Measurements from ENCODE around the gene AMY1C. TPM values are rescaled to one million over a fixed set of nuclear protein-coding genes. Genes with fewer than 3 reads are reported as not detected.
"Not testable (repeated sequence)": the region's sequence is repeated elsewhere in the genome, so short reads cannot be mapped to it uniquely, and the experiment has no call there.

Gene AMY1C
- total and polyA plus RNA-seq, 2 donors (not counting 3 experiments of a cell fraction or from before 2014, with no cell fraction given) = not detected

DNA sequence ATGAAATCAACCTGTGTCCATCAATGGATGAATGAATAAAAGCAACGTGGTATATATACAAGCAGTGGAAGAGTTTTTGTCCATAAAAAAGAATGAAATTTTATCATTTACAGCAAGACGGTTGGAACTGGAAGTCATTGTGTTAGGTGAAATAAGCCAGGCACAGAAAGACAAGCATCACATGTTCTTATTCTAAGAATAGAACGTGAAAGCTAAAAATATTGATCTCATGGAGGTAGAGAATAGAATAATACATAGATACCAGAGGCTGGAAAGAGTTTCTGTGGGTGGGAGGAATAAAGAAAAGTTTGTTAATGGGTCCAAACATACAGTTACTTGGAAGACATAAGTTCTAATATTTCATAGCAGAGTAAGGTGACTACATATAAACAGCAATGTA lies 39.3 kb upstream of the AMY1C start:
- FAIRE-seq; H3K4me2 ChIP-seq (ENCODE audit: insufficient read depth, low read length): not testable (repeated sequence)

DNA sequence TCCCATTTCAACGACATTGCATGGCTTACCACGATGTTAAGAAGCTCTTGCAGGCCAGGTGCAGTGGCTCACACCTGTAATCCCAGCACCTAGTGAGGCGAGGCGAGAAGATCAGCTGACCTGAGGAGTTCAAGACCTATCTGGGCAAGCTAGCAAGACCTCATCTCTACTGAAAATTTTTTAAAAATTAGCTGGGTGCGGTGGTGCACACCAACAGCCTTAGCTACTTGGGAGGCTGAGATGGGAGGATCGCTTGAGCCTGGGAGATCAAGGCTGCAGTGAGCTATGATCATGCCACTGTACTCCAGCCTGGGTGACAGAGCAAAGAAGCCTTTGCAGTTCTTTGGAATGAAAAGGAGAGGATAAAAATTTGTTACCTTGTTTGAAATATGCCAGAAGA lies 32.3 kb upstream of the AMY1C start:
- H3K27ac ChIP-seq (ENCODE audit: insufficient read depth, low read depth, low read length); H3K9me1 ChIP-seq (replicated peaks; ENCODE audit: control insufficient read depth, extremely low read depth, insufficient read depth, low read length); BruUV-seq (replicated peaks); H3K9ac ChIP-seq (replicated peaks; ENCODE audit: extremely low read depth, insufficient read depth, low read length); H3K36me3 ChIP-seq (ENCODE audit: control insufficient read depth in 2 of 2, extremely low read depth in 1 of 2, insufficient read depth in 2 of 2, low read length in 2 of 2); POLR2A ChIA-PET; dilution Hi-C loops (cut with MboI; ENCODE audit: extremely low pct_ligation_motif_present, low sequenced_read_pairs); H2AFZ ChIP-seq (ENCODE audit: low read depth, low read length); H3K9me3 ChIP-seq (replicated peaks; ENCODE audit: control insufficient read depth, insufficient read depth, low read length); FAIRE-seq; H3K4me2 ChIP-seq (ENCODE audit: insufficient read depth, low read length); H3K79me2 ChIP-seq (ENCODE audit: control insufficient read depth, insufficient read depth, low read length); H3K27me3 ChIP-seq (ENCODE audit: control insufficient read depth in 2 of 2, insufficient read depth in 2 of 2, low read length in 2 of 2); H4K20me1 ChIP-seq (replicated peaks; ENCODE audit: control insufficient read depth, extremely low read depth, insufficient read depth, low read length); intact Hi-C loops (cut with micrococcal nuclease); H3K4me3 ChIP-seq (replicated peaks in 1 of 3; ENCODE audit: insufficient read depth in 1 of 3, low read depth in 1 of 3, low read length in 3 of 3); CTCF ChIA-PET; DNase-seq (ENCODE audit: low read depth, low spot score); H3K4me1 ChIP-seq (ENCODE audit: control insufficient read depth, extremely low read depth, insufficient read depth, low read length): not testable (repeated sequence)

More for the DNA sequence above, 39.3 kb upstream of the AMY1C start:
- H3K27ac ChIP-seq (ENCODE audit: insufficient read depth, low read depth, low read length); CTCF ChIA-PET; H3K4me1 ChIP-seq (ENCODE audit: control insufficient read depth, extremely low read depth, insufficient read depth, low read length); dilution Hi-C loops (cut with MboI; ENCODE audit: extremely low pct_ligation_motif_present, low sequenced_read_pairs); BruUV-seq (replicated peaks); intact Hi-C loops (cut with micrococcal nuclease); DNase-seq (ENCODE audit: low read depth, low spot score); H2AFZ ChIP-seq (ENCODE audit: low read depth, low read length); H3K27me3 ChIP-seq (ENCODE audit: control insufficient read depth in 2 of 2, insufficient read depth in 2 of 2, low read length in 2 of 2); H3K9me3 ChIP-seq (replicated peaks; ENCODE audit: control insufficient read depth, insufficient read depth, low read length); H3K9ac ChIP-seq (replicated peaks; ENCODE audit: extremely low read depth, insufficient read depth, low read length); H4K20me1 ChIP-seq (replicated peaks; ENCODE audit: control insufficient read depth, extremely low read depth, insufficient read depth, low read length); POLR2A ChIA-PET; H3K79me2 ChIP-seq (ENCODE audit: control insufficient read depth, insufficient read depth, low read length); H3K36me3 ChIP-seq (ENCODE audit: control insufficient read depth in 2 of 2, extremely low read depth in 1 of 2, insufficient read depth in 2 of 2, low read length in 2 of 2); H3K9me1 ChIP-seq (replicated peaks; ENCODE audit: control insufficient read depth, extremely low read depth, insufficient read depth, low read length); H3K4me3 ChIP-seq (replicated peaks in 1 of 3; ENCODE audit: insufficient read depth in 1 of 3, low read depth in 1 of 3, low read length in 3 of 3): not testable (repeated sequence)

GRCh38 chr1:103721473-103721872 lies 28.2 kb upstream of the AMY1C start:
- H3K79me2 ChIP-seq (ENCODE audit: control insufficient read depth, insufficient read depth, low read length); H3K4me3 ChIP-seq (replicated peaks in 1 of 3; ENCODE audit: insufficient read depth in 1 of 3, low read depth in 1 of 3, low read length in 3 of 3); H3K36me3 ChIP-seq (ENCODE audit: control insufficient read depth in 2 of 2, extremely low read depth in 1 of 2, insufficient read depth in 2 of 2, low read length in 2 of 2); DNase-seq (ENCODE audit: low read depth, low spot score); FAIRE-seq; H2AFZ ChIP-seq (ENCODE audit: low read depth, low read length); H3K27me3 ChIP-seq (ENCODE audit: control insufficient read depth in 2 of 2, insufficient read depth in 2 of 2, low read length in 2 of 2); H3K4me2 ChIP-seq (ENCODE audit: insufficient read depth, low read length); H4K20me1 ChIP-seq (replicated peaks; ENCODE audit: control insufficient read depth, extremely low read depth, insufficient read depth, low read length); BruUV-seq (replicated peaks); H3K27ac ChIP-seq (ENCODE audit: insufficient read depth, low read depth, low read length); CTCF ChIA-PET; POLR2A ChIA-PET; H3K9me3 ChIP-seq (replicated peaks; ENCODE audit: control insufficient read depth, insufficient read depth, low read length); dilution Hi-C loops (cut with MboI; ENCODE audit: extremely low pct_ligation_motif_present, low sequenced_read_pairs); H3K4me1 ChIP-seq (ENCODE audit: control insufficient read depth, extremely low read depth, insufficient read depth, low read length); H3K9ac ChIP-seq (replicated peaks; ENCODE audit: extremely low read depth, insufficient read depth, low read length); intact Hi-C loops (cut with micrococcal nuclease); H3K9me1 ChIP-seq (replicated peaks; ENCODE audit: control insufficient read depth, extremely low read depth, insufficient read depth, low read length): not testable (repeated sequence)

- H3K36me3 ChIP-seq (ENCODE audit: control insufficient read depth in 2 of 2, extremely low read depth in 1 of 2, insufficient read depth in 2 of 2, low read length in 2 of 2); CTCF ChIA-PET; dilution Hi-C loops (cut with MboI; ENCODE audit: extremely low pct_ligation_motif_present, low sequenced_read_pairs); POLR2A ChIA-PET; DNase-seq (ENCODE audit: low read depth, low spot score); H3K4me1 ChIP-seq (ENCODE audit: control insufficient read depth, extremely low read depth, insufficient read depth, low read length); H3K9me1 ChIP-seq (replicated peaks; ENCODE audit: control insufficient read depth, extremely low read depth, insufficient read depth, low read length); H2AFZ ChIP-seq (ENCODE audit: low read depth, low read length); H4K20me1 ChIP-seq (replicated peaks; ENCODE audit: control insufficient read depth, extremely low read depth, insufficient read depth, low read length); intact Hi-C loops (cut with micrococcal nuclease); H3K4me3 ChIP-seq (replicated peaks in 1 of 3; ENCODE audit: insufficient read depth in 1 of 3, low read depth in 1 of 3, low read length in 3 of 3); H3K4me2 ChIP-seq (ENCODE audit: insufficient read depth, low read length); H3K79me2 ChIP-seq (ENCODE audit: control insufficient read depth, insufficient read depth, low read length); H3K9ac ChIP-seq (replicated peaks; ENCODE audit: extremely low read depth, insufficient read depth, low read length); FAIRE-seq; H3K27ac ChIP-seq (ENCODE audit: insufficient read depth, low read depth, low read length); H3K27me3 ChIP-seq (ENCODE audit: control insufficient read depth in 2 of 2, insufficient read depth in 2 of 2, low read length in 2 of 2); H3K9me3 ChIP-seq (replicated peaks; ENCODE audit: control insufficient read depth, insufficient read depth, low read length); BruUV-seq (replicated peaks): not testable (repeated sequence)
These were observed 14.4 kb upstream of the AMY1C start for GRCh38 chr1:103735334-103735733.
